ENCODE measurements around the gene CDC42BPG.

CDC42BPG gene, protein sequence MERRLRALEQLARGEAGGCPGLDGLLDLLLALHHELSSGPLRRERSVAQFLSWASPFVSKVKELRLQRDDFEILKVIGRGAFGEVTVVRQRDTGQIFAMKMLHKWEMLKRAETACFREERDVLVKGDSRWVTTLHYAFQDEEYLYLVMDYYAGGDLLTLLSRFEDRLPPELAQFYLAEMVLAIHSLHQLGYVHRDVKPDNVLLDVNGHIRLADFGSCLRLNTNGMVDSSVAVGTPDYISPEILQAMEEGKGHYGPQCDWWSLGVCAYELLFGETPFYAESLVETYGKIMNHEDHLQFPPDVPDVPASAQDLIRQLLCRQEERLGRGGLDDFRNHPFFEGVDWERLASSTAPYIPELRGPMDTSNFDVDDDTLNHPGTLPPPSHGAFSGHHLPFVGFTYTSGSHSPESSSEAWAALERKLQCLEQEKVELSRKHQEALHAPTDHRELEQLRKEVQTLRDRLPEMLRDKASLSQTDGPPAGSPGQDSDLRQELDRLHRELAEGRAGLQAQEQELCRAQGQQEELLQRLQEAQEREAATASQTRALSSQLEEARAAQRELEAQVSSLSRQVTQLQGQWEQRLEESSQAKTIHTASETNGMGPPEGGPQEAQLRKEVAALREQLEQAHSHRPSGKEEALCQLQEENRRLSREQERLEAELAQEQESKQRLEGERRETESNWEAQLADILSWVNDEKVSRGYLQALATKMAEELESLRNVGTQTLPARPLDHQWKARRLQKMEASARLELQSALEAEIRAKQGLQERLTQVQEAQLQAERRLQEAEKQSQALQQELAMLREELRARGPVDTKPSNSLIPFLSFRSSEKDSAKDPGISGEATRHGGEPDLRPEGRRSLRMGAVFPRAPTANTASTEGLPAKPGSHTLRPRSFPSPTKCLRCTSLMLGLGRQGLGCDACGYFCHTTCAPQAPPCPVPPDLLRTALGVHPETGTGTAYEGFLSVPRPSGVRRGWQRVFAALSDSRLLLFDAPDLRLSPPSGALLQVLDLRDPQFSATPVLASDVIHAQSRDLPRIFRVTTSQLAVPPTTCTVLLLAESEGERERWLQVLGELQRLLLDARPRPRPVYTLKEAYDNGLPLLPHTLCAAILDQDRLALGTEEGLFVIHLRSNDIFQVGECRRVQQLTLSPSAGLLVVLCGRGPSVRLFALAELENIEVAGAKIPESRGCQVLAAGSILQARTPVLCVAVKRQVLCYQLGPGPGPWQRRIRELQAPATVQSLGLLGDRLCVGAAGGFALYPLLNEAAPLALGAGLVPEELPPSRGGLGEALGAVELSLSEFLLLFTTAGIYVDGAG (N-terminal part only)

GRCh38 chr11:64844330-64845128 is at the start of gene CDC42BPG:
CDC42BPG (minus strand) TSS chr11:64844653; CDS start chr11:64844569, 84 bp downstream.
- DNase-seq = peak; percentile 51

DNA sequence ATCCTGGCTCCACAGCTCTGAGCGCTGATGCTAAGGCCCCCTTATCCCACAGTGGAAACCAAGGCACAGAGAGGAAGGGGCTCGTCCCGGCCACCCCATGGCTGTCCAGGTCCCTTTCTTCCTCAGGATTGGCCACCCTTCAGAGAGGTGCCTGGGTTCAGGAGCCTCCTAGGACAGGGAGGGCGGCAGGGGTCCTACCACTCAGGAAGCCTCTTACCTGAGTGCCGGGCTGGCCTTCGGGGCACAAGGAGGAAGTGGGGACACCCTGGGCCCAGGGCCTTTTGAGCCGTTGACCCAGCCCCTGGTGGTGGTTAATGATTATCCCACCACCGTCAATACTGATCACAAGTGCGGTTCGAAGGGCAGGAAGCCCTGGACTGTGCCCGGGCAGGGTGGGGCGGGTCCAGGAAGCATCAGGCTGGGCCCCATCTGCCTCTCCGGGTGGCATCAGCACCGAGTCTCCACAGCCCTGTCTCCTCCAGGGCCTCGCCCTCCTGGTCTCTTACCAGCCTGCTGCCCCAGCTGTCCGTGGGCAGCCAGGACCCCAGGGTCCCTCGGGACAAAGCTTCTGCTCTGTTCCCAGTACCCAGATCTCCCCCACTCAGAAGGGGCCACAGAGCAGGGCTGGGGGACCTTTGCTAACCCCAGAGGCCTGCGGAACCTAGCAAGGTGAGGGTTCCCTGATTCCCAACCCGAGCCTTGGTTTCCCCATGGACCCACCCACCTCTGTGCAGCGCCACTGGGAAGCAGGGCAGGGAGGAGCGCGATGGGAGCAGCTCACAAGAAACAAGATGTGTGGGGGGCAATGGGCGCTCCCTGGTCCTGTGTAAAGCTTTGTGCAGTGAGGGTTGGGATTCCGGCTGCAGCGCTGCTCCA is 49.0 kb upstream of the CDC42BPG start:
- no peak for DNase-seq

DNA sequence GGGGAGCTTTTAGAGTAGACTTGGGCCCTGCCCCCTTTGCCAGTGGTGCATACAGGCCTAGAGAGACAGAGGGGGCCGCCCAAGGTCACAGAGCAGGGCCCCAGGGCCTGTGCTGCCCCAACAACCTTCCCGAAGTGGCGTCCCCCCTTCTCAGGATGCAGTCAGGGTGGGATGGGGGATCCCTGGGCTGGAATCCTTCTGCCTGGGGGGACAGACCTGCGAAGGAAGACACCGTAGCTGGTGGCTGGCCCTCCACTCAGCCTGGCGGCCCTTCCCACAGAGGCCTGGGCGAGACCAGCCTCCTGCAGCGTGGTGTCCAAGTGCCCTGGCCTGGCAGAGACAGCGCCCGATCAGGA is 48.4 kb upstream of the CDC42BPG start:
- no peak for DNase-seq

DNA sequence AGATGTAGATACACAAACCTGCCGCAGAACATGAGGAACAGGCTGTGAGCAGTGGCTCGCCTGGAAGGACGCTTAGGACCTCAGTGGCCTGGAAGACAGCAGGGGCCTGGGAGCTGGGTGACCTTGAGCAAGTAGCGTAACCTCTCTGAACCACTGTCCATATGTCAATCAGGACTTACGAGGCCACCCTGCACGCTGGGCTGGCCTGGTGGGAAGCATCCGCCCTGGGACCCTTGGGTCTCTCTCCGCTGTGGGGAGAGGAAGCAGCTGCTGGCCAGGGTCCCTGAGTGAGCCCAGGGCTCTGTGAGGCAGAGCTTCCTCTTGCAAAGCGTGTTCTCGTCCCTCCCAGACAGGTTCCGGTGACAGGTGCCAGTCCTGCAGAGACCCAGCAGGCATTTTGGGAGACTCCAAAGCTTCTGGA is 48.0 kb upstream of the CDC42BPG start:
- no peak for DNase-seq

GRCh38 chr11:64891880-64892279 is 47.4 kb upstream of the CDC42BPG start:
- no peak for DNase-seq

- DNase-seq = no peak
These were observed 46.9 kb upstream of the CDC42BPG start for GRCh38 chr11:64891215-64891848.

DNA sequence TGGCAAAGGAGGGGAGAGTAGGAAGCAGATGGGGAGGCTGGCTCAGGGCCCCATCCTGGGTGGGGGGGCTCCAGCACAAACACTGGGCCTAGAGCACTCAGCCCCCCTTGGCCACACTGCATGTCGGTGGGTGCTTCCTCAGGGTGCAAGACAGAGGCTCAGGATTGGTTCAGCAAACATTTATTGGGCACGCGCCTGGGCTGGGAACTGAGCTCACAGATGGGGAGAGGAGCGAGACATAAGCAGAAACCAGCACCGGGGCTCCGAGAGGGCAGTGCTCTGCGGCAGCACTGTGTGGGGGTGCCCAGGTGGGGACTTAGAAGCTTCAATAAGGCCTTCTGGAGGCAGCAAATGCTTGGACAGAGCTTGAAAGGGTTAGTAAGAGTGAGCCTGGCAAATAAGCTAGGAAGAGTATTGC is 46.1 kb upstream of the CDC42BPG start:
- DNase-seq = no peak

DNA sequence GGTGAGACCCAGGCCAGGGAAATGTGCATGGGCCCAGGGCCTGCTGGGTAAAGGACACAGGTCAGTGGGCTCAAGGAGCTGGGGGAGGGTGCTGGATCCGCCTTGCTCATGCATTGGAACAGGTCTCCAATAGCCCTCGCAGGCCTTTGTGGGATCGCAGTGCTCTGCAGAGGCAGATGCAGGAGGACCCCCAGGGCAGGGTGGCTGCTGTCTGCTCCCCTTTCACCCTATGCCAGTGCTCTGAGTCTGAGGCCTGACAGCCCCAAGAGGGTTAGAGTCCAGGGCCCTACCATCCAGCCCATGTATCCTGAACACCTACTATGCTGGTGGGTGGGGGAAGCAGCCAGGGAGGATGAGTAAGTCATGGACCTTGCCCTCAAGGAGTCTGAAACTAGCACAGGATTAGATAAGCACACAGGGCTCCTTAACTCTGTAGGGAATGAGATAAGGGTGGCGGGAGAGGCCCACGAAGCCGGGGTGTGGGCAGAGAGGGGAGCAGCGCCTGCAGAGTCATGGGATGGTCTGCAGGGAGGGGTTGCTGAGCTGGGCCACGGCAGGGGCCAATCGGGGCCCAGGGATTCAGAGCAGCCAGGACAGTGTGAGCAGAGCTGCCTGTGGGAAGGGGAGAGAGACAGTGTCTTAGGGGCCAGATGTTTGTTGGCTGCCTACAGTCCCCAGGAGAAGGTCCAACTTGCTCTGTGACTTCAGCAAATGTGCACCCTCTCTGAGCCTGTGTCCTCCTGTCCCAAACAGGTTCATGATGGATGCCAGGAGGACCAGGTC is 44.5 kb upstream of the CDC42BPG start:
- no peak for DNase-seq

GRCh38 chr11:64888406-64888728 is 43.9 kb upstream of the CDC42BPG start:
- DNase-seq = no peak

DNA sequence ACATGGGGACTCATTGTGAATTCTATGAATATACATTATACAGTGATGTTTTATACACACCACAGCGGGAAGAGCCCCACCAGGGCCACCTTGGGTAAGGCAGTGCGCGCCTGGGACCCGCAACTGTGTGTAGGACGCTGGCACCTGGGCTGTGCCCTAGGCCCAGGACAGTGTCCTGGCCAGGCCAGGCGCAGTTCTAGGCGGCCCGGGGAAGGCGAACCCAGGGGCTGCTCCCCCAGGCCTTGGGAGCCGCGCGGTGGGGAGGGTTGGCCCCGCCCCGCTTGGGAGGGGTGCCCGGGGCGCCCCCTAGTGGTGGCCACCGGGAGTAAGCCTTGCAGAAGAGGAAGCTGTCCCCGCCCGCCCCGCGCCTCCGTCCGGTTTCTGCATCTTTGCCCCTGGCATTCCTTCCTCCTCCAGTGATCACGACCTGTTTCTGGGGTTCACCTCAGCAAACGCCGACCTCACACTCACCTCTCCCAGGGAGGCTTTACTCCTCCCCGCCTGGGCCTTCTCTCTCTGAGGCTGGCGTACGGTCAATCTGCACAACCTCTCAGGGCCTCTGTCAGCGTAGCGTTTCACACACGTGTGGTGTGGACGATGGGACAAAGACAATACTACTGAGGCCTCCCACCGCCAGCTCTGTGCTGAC is 43.4 kb upstream of the CDC42BPG start:
- peak; percentile 76 for DNase-seq

DNA sequence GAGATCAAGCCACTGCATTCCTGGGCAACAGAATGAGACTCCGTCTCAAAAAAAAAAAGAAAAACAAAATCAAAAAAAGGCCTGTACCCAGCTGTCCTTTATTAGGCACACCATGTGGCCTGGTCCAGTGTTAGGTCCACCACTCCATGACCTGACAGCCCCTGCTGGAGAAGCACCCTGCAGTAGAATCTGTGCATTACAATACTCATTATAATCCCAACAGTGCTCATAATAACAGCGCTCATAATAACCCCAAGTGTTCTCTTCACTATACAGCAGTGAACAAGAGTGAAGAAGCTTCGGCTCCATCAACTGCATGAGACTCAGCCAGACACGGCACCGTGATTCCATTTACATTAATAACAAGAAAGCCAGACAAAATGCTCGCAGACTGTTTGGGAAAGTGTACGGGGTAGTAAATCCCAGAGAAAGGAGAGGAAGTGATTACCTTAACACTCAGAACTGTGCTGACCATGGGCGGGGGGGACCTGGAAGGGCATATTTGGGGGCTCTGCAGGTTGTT is 42.8 kb upstream of the CDC42BPG start:
- no peak for DNase-seq

GRCh38 chr11:64885367-64886286 is 41.2 kb upstream of the CDC42BPG start:
- no peak for DNase-seq

DNA sequence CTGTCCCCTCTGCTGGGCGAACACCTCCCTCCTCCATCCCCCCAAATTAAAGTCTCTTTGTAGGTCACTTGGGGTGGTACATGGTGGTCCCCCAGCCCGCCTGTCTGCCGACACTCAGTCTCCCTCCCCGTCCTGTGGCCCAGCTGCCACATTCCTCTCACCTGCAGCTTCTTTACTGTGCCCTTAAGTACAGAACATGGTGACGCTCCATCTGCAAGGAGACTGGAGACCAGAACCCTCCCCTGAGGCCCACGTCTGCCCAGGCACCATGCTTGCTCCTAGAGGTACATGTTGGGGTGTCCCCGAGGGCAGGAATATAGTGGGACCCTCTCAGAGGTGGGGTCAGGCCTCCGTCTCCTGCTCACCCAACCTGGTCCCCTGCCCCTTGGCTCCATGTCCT is 39.6 kb upstream of the CDC42BPG start:
- no peak for DNase-seq

DNA sequence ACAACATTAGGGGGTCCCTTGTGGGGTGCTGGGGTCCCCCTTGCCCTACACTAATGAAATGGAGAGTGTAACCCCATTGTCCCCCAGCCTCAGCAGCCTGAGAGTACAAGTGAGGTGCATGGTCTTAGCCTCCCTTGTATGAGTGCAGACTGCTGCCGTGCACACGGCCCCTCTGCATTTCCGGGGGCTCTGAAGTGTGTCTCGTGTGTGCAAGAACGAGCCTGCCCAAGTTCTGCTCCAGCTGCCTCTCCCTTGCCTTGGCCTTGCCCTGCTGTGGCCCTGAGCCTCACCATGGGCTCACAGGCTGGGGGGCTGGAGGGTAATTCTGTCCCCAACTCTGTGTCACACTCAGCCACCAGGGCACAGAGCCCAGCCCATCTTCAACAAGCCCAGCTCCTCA is 39.1 kb upstream of the CDC42BPG start:
- no peak for DNase-seq

DNA sequence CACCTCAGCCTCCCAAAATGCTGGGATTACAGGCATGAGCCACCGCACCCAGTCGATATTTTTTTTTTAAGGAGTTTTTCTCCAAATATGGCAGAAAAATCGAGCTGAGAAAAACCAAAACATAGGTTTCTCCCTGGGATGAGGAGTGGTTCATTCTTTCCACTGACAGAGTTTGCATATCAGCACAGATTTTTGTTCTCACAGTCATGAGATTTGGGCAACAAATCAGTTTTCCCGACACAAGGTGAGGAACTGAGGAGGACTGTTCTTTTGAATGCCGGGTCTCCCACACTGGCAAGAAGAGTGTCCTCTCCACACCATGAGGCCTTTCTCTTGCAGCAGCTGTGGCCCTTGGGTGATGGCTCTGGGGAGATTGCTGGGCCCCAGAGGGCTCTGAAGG is 37.8 kb upstream of the CDC42BPG start:
- no peak for DNase-seq

DNA sequence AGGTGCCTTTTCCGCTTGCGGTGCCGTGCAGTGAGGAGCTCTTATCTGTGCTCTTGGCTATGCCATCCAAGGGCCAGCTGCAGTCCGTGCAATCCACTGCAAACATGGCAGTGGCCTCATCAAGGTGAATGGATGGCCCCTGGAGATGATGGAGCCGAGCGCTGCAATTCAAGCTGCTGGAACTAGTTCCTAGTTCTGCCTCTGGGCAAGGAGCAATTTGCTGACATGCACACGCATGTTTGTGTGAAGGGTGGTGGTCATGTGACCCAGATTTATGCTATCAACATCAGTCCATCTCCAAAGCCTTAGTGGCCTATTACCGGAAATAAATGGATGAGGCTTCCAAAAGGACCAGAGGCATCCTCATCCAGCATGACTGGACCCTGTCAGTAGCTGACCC is 37.0 kb upstream of the CDC42BPG start:
- DNase-seq = no peak

- no peak for DNase-seq
These were observed 36.0 kb upstream of the CDC42BPG start for GRCh38 chr11:64880240-64881001.
